HUES6 (cell line): Measurements from ENCODE around the gene ATP7A.

Source experiments
- H3K27ac ChIP-seq: 2 replicates; pipeline ENCODE4 v1.7.0; 2013; ENCODE audit warnings: low read depth, mild to moderate bottlenecking, low read length, inconsistent platforms
- H3K27me3 ChIP-seq: 2 replicates; pipeline ENCODE4 v1.6.1; 2013; ENCODE audit warnings: low read length; ENCODE audit not compliant: control insufficient read depth, insufficient read depth
- H3K36me3 ChIP-seq: 2 replicates; pipeline ENCODE4 v1.6.1; 2013; ENCODE audit warnings: low read length; ENCODE audit not compliant: control insufficient read depth, insufficient read depth
- H3K4me1 ChIP-seq: 2 replicates; pipeline ENCODE4 v1.6.1; 2013; ENCODE audit warnings: low read length; ENCODE audit not compliant: control insufficient read depth, insufficient read depth
- H3K4me3 ChIP-seq: 2 replicates; pipeline ENCODE4 v1.5.1; 2013; ENCODE audit warnings: low read depth, low read length
- H3K9ac ChIP-seq: one replicate; pipeline ENCODE4 v1.6.1; 2013; ENCODE audit warnings: mild to moderate bottlenecking, low read length
- H3K9me3 ChIP-seq: 2 replicates; pipeline ENCODE4 v1.6.1; 2013; ENCODE audit warnings: low read depth, low read length; ENCODE audit not compliant: control insufficient read depth, insufficient read depth

ATP7A gene

DNA sequence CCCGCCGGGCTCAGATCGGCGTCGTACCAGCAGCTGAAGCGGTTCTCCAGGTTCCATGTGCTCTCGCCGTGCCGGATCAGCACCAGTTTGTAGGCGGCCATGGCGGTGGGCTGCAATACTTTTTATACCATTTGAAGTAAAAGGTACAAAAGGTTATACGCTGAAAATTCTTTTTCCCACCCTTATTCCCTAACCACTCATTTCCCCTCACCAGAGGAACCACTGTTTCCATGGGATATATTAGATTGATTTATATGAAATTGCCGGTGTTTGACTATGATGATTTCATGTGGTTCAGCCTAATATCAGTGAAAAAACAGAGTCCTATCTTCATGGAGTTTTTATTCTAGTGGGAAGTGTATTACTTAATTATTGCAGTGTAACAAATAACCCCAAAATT lies 59.0 kb downstream of the ATP7A start, which contains the start of gene PGAM4:
Gene PGAM4 (minus strand): TSS at position 101 of the 400 bp plus-strand sequence. CDS start 0 bp downstream, at position 101.
- no peak within 1 kb of the TSS for H3K4me3 ChIP-seq
- H3K36me3 ChIP-seq = no peaks in the 10 kb centered on the region
- H3K9me3 ChIP-seq = peaks cover 2% of the 10 kb centered on the region; the same call in 1 of the 2 replicates
- H3K9ac ChIP-seq = no peak within 1 kb of the TSS
- H3K27me3 ChIP-seq = no peaks in the 10 kb centered on the region
- H3K27ac ChIP-seq = no peak within 1 kb of the TSS
- no peaks in the 10 kb centered on the region for H3K4me1 ChIP-seq

DNA sequence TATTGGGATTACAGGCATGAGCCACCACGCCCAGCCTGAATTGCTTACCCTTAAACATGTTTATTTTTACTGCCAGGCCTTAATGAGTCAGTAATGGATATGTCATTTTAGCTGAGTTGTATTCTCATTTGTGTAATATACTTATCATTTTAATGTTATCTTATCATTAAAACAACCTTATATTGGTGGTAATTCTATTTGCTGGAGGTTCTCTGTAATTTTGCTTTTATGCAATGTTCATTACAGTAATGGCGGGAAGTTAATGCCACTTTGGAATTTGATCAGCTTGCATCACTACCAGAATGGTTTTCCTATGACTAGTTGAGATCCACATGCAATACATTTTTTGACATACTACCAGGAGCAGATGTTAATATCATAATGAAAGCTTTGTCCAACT lies 65.3 kb downstream of the ATP7A start:
- peaks cover 2% of the 10 kb centered on the region; the same call in 1 of the 2 replicates for H3K9me3 ChIP-seq
- H3K9ac ChIP-seq = no peak overlapping the region
- H3K27me3 ChIP-seq = no peaks in the 10 kb centered on the region
- H3K4me3 ChIP-seq = no peak overlapping the region
- no peak overlapping the region for H3K27ac ChIP-seq
- H3K4me1 ChIP-seq = no peaks in the 10 kb centered on the region
- H3K36me3 ChIP-seq = no peaks in the 10 kb centered on the region

DNA sequence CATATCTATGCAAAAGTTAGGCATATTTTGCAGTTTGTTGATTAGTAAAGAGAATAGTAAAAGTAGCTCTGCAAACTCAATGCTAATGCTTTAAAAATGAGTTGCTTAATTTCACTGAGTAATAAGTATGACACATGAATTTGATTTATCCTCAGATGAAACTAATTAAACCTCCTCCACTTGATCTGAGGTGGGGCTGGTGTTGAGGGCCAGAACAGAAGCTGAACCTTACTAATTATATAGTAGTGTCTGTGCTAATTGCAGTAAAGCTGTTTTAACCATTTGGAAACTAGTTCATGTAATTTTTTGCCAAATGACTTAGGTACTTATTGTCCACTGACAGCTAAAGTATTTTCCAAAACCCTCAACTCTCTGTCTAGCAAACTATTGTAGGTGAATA lies 66.6 kb downstream of the ATP7A start:
- no peak overlapping the region for H3K9ac ChIP-seq
- H3K27me3 ChIP-seq = no peaks in the 10 kb centered on the region
- 0 out of 2 replicates have a peak, but pooled peaks cover 2% of the 10 kb centered on the region for H3K9me3 ChIP-seq
- no peak overlapping the region for H3K4me3 ChIP-seq
- H3K4me1 ChIP-seq = no peaks in the 10 kb centered on the region
- H3K27ac ChIP-seq = no peak overlapping the region
- H3K36me3 ChIP-seq = no peaks in the 10 kb centered on the region

DNA sequence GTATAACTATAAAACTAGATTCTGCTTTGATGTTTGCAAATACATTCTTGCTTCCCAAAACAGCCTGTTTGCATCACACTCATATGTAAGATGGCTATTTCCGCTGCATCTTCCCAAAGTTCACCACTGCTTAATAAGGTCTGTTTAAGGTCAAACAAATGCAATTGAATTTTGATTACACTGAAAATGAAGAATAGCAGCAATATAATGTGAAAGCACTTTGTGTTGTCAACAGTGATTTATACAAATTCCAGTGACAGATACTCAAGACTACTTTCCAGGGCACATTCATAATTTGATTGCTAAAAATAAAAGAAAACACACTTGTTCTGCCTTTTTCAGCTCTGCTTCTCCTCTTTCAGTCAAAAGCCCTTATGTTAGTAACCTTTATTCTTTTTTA lies 67.0 kb downstream of the ATP7A start:
- Histone ChIP-seq H3K36me3 (no peaks in the 10 kb centered on the region), H3K9me3 (0 out of 2 replicates have a peak, but pooled peaks cover 2% of the 10 kb centered on the region), H3K27me3 (no peaks in the 10 kb centered on the region), H3K27ac (no peak overlapping the region), H3K9ac (no peak overlapping the region), H3K4me1 (no peaks in the 10 kb centered on the region), H3K4me3 (no peak overlapping the region)

DNA sequence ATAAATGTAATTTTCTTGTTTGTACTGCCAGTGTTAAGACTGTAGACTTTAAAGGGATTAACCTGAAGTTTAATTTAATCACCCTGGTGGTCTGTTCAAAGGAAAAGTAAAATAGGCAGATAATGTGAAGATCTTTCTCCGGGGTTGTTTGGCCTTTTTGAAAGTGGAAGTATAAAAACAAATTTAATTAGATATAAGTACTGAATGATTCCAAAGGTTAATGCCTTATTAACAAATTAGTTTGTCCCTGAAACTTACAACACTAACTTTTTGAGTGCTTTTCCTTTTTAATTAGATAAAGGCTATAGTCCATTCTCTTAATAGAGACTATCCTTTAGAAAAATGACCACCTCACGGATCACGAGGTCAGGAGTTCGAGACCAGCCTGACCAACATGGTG lies 69.4 kb downstream of the ATP7A start:
- no peak overlapping the region for H3K27ac ChIP-seq
- no peaks in the 10 kb centered on the region for H3K4me1 ChIP-seq
- H3K27me3 ChIP-seq = no peaks in the 10 kb centered on the region
- peaks cover 1% of the 10 kb centered on the region; the same call in 1 of the 2 replicates for H3K9me3 ChIP-seq
- H3K36me3 ChIP-seq = no peaks in the 10 kb centered on the region
- H3K4me3 ChIP-seq = no peak overlapping the region
- no peak overlapping the region for H3K9ac ChIP-seq

DNA sequence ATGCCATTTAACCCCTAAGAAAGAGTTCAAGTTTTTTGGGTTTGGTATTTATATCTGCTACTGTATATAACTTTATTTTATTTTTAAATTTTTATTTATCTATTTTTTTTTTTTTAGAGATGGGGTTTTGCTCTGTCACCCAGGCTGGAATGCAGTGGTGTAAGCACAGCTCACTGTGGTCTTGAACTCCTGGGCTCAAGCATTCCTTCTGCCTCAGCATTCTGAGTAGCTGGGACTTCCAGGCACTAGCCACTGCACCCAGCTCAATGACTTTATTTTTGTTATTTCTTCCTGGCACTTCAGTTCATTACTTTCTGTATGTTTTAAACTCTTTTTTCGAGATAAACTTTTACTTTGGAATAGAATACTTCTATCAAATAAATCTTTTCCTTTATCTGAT lies 101.4 kb downstream of the ATP7A start:
- Histone ChIP-seq H3K27ac (no peak overlapping the region), H3K27me3 (no peaks in the 10 kb centered on the region), H3K9ac (no peak overlapping the region), H3K4me3 (no peak overlapping the region), H3K9me3 (no peaks in the 10 kb centered on the region; the same call in 1 of the 2 replicates), H3K4me1 (no peaks in the 10 kb centered on the region), H3K36me3 (no peaks in the 10 kb centered on the region; the same call in 1 of the 2 replicates)

DNA sequence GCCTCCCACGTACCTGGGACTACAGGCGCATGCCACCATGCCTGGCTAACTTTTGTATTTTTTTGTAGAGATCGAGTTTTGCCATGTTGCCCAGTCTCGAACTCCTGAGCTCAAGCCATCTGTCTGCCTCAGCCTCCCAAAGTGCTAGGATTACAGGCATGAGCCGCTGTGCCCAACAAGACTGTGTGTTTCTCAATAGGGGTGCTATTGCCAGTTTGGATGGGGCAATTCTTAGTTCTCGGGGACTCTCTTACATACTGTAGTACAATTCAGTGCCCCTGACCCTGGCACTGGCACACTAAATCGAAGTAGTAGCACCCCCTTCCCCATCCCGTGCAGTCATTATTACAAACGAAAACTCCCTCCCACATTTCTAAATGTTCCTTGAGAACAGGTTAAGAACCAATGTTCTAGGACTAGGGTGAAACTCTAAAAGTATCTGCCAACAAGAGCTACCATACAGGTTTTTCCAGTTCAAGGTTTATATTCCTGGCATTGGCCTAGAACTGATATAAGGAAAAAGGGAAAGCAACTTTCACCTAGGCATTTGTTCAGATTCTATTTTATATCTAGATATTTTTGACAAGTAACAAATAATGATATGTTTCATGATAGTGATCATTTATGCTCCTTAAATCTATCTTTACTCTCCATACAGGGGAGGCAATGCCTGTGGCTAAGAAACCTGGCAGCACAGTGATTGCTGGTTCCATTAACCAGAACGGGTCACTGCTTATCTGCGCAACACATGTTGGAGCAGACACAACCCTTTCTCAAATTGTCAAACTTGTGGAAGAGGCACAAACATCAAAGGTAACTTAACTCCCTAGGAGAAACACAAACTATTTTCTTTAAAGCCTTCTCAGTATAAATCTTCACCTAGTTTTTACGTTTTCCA lies 109.3 kb downstream of the ATP7A start:
- no peak overlapping the region for H3K9ac ChIP-seq
- H3K27ac ChIP-seq = no peak overlapping the region
- no peaks in the 10 kb centered on the region for H3K27me3 ChIP-seq
- no peaks in the 10 kb centered on the region; the same call in 1 of the 2 replicates for H3K36me3 ChIP-seq
- no peak overlapping the region for H3K4me3 ChIP-seq
- H3K4me1 ChIP-seq = no peaks in the 10 kb centered on the region
- peaks cover 10% of the 10 kb centered on the region; the same call in 1 of the 2 replicates for H3K9me3 ChIP-seq

DNA sequence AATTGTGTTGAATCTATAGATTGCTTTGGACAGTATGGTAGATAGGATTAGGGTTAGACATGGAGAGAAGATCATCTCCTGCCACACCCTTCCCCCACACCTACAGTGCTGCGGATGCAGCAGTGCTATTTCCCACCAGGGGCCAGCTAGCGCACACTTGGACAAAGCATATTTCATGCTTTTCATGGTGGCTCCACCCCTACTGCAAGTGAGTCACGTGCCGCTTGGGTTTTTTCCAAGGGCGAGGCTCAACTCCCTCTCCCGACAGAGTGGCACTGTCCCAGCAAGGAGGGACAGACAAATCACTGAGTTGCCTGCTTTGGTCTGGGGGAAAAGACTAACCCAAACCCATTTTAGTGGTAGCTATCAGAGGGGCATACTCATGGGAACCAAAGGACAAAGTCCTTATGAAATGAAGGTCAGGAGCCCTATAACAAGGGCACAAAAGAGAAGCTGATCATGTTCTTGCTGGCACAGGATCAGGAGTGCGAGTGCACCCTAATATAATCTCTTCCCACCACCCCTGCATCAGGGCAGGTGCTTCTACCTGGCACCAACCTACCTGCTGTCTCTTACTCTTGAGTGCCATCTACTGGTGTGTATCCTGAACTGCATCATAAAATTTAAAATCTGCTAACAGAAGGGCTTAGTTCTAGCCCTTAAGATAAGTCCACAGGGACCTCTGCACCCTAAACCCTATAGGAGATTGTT lies 114.0 kb downstream of the ATP7A start:
- Histone ChIP-seq H3K27ac (no peak overlapping the region), H3K36me3 (no peaks in the 10 kb centered on the region), H3K4me3 (no peak overlapping the region), H3K4me1 (no peaks in the 10 kb centered on the region), H3K9ac (no peak overlapping the region), H3K27me3 (no peaks in the 10 kb centered on the region), H3K9me3 (peaks cover 10% of the 10 kb centered on the region; the same call in 1 of the 2 replicates)

DNA sequence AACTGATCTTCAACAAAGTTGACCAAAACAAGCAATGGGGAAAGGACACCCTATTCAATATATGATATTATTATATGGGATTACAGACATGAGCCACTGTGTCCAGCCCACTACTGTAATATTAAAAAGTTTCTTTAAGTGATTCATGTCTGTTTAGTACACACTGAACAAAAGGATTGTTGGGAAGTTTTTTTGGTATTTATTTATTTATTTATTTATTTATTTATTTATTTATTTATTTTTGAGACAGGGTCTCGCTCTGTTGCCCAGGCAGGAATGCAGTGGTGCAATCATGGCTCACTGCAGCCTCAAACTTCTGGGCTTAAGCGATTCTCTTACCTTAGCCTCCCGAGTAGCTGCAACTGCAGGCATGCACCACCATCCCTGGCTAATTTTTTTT lies 117.3 kb downstream of the ATP7A start:
- no peaks in the 10 kb centered on the region for H3K27me3 ChIP-seq
- no peaks in the 10 kb centered on the region for H3K4me1 ChIP-seq
- peaks cover 2% of the 10 kb centered on the region; the same call in 1 of the 2 replicates for H3K9me3 ChIP-seq
- H3K36me3 ChIP-seq = no peaks in the 10 kb centered on the region
- no peak overlapping the region for H3K9ac ChIP-seq
- H3K4me3 ChIP-seq = no peak overlapping the region
- no peak overlapping the region for H3K27ac ChIP-seq

DNA sequence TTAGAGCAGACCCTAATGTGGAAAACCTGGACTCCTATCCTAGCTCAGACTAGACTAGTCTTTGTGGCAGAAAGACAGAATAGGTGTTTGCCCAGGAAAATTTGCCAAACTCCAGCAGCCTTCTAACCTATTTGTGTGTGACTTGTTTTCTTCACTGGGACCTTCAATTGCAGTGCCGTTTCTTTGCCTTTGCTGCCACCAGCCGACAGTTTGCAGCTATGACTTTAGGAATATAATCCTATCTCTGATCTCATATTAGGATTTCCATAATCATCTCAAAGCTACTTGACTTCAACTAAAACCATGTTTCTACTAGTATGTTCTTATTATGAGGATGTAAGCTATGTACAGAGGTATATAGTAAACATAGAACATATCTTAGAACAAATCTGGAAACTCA lies 119.2 kb downstream of the ATP7A start:
- Histone ChIP-seq H3K36me3 (no peaks in the 10 kb centered on the region), H3K27me3 (no peaks in the 10 kb centered on the region), H3K4me3 (no peak overlapping the region), H3K4me1 (no peaks in the 10 kb centered on the region), H3K9ac (no peak overlapping the region), H3K9me3 (no peaks in the 10 kb centered on the region; the same call in 1 of the 2 replicates), H3K27ac (no peak overlapping the region)

DNA sequence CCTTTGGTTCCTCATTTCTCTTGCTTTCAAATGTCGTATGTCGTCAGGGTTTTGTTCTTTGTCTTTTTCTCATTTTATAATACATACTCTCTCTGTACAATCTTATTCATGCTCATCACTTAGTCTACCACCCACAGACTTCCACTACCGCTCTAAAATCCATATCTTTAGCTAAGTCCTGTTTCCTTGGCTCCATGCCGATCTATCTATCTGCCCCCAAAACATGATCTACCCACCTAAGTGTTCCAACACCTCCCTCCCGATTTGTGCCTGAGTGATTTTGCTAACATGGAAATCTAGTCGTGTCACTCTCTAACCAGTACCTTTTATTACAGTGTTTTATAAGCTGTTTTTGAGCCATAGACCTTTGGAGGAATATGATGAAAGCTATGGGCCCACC lies 124.6 kb downstream of the ATP7A start:
- Histone ChIP-seq H3K9me3 (no peaks in the 10 kb centered on the region; the same call in 1 of the 2 replicates), H3K4me1 (no peaks in the 10 kb centered on the region), H3K9ac (no peak overlapping the region), H3K27me3 (no peaks in the 10 kb centered on the region), H3K27ac (no peak overlapping the region), H3K36me3 (no peaks in the 10 kb centered on the region), H3K4me3 (no peak overlapping the region)
